NCI-H510A (cell line): ENCODE data around the gene TBRG4.

Experiments
- DNase-seq: peaks from one replicate; lab custom pipeline; 2025; lab: John Stamatoyannopoulos, UW

TBRG4 gene

DNA sequence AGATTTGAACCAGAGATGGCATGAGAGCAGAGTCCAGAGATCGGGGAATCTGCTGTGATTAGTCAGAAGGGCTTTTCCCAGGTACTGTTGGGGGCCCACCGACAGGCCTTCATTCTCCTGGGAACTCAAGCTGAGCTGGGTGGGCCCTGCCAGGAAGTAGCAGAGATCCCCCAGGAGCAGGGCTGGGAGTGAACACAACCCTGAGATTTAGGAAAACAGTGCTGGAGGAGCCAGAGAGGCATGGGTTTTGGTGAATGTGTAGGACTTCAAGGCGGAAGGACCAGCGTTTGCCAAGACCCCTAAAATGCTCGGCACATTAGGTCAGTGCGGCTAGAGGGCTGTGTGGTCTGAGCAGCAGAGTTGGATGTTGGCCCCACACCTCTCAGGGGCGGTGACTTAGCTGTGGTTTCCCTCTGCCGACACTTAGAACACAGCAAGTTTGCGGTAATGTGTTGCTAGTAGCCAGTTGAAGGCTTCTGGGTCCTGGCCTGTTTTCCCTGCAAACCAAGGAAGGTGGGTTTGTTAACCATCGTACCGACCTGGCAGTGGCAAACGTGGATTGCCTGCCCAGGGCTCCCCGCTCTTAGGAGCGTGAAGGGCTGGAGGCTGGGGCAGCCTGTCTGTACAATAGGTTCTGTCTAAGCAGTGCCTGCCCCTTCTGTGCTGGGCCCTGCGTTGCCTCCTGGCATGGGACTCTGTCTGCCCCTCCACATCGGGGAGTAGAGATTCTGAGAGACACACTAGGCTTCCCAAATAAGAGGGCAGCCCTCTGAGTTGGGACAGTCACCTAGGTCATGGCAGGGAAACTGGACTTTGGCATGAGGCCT, 36.8 kb downstream of the TBRG4 start:
- no peak for DNase-seq

DNA sequence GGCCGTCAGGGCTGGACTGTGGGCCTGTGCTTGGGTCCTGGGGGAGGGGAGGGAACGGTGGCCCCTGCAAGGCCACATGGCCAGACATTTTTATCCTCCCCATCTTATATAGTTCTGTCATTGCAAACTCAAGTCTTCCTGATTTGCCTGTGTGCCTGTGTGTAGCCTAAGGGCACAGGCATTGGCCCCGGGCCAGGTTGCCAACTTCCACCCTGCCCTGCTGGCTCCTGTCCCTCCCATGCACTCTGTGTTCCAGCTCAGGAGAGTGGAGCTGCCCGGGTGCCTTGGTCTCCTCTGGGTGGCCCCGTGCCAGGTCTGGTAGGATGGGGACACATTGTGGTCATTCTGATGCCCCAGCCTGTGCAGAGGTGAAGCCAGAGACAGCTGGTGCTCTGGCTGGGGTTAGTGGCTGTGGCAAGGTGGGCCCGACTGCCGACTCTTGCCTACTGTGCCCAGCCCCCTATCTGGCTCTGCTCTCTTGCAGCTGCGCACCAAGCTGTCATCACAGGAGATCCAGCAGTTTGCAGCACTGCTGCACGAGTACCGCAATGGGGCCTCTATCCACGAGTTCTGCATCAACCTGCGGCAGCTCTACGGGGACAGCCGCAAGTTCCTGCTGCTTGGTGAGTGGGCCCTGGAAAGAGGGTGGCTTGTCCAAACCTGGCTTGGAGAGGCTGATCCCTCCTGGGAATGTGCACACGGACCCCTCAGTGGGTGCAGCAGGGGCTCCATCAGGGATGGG, 37.5 kb downstream of the TBRG4 start:
- no peak for DNase-seq

DNA sequence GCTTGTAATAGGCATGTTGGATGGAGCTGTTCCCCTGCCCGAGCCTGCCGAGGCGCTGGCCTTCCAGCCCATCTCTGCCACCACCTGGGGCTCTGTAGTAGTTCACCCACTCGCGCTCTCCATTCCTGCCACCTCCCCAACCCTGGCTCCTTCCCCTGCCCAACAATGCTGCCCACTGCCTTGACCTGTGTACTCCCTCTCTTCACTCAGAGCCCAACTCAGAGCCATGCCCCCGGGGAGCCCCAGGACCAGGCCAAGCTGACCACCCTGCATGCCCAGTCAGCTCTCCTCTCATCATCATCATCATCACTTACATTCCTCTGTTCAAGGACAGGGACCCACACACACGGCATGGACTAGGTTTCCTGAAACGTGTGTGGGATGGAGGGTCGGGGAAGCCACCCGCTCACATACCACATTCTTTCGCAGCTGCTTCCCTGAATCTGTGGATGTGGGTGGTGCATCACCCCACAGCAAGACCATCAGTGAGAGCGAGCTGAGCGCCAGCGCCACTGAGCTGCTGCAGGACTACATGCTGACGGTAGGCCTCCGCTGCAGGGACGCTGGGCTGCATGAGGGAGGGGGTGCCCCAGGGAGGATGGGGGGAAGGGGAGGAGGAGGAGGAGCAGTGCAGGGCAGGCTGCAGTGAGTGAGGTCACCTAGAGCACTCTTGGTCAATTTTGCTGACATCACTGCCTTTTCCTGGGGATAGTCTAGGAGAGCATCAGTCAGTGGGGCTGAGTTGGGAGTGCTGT, 38.3 kb downstream of the TBRG4 start:
- DNase-seq: no peak

DNA sequence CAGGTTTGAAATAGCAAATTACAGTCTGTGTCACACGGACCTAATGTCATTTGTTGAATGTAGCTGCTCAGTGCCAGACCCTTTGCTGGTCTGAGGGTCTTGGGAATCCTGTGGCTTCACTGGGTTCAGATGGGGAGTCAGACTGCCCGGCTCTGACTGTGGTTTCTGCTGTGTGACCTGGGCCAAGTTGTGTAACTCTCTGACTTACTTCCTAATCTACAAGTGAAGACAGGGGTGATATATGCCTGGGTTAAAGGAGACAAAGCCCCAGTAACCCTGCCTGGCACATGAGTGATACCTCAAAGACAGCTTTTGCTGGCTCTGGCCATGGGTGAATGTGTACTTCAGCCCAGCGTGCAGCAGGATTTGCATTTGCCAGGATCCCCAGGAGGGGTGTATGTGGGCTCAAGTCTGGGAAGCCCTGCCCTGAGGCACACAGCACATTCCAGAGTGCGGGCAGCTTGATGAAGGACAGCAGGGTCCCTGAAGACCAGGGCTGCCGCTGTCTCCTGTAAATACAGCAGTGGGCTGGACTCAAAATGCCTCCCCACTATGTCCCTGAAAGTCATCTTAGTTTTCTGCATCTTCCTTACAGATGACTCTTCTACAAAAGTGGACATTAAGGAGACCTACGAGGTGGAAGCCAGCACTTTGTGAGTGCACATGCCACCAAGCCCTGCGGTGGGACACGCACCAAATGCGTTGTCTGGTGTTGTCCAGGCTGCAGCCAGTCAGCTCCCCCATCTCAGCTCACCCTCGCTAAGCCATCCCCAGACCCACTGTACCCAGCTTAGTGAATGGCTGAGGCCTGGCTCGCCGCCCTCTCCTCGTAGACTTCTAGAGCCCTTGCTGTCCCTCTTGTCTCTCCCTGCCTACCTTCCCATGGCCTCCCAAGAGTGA, 39.1 kb downstream of the TBRG4 start:
- DNase-seq: no peak

DNA sequence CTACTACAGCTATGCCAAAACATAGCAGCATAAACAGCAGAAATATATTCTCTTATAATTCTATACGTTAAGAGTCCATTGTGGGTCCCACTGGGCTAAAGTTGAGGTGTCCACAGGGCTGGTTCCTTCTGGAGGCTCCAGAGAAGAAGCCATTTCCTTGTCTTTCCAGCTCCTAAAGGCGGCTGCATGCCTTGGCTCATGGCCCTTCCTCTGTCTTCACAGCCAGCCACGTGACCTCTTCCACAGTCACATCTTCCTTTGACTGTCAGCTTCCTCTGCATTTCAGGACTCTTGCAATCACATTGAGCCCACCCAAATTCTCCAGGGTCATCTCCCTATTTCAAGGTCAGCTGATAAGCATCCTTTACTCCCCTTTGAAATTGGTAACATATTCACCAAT, 40.0 kb downstream of the TBRG4 start:
- no peak for DNase-seq

DNA sequence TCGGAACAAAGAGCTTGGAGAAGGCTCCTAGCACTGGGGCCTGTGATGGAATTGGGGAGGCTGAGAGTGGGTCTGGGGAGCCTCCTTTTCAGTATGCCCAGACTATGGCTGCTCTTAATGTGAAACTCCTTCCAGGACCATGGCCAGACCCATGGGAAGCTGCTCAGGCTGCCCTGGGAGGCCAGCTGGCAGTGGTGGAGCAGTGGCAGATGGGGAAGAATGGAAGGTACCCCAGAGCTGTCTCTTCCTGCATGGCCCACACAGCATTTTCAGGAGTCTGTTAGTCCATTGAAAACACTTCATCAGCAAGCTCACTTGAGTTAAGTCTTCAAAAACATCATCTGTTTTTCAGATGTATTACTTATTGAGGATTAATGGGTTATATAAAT, 41.2 kb downstream of the TBRG4 start:
- no peak for DNase-seq

DNA sequence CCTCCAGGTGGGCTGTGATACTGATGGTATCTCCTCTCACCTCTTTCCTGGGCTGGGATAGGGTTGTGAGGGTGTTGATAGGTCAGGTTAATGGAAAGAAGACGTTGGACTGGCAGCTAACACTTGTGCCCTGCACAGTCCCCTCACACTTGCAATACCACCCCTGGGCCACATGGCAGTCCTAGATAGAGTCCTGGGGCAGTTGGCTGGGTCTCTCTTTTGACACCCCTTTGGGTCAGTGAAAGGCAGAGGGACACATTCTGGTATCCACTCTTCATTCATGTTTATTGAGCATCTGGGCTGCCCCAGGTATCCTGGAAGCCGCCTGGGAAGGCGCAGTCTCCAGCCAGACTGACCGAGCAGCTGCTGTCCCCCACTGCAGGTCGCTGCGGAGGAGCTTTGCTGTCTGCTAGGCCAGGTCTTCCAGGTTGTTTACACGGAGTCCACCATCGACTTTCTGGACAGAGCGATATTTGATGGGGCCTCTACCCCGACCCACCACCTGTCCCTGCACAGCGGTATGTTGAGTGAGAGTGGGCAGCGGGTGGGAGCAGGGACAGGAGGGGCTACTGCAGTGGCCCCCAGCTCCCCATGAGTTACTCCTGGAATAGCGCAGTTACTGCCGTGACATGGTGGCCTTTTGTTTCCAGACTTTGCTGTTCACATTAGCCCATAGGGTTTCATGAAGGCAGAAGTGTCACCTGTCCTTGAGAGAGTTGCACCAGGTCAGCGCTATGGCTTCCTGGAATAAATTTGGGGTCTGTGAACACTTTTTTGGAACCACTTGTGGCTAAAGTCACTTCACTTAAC, 41.8 kb downstream of the TBRG4 start:
- no peak for DNase-seq

DNA sequence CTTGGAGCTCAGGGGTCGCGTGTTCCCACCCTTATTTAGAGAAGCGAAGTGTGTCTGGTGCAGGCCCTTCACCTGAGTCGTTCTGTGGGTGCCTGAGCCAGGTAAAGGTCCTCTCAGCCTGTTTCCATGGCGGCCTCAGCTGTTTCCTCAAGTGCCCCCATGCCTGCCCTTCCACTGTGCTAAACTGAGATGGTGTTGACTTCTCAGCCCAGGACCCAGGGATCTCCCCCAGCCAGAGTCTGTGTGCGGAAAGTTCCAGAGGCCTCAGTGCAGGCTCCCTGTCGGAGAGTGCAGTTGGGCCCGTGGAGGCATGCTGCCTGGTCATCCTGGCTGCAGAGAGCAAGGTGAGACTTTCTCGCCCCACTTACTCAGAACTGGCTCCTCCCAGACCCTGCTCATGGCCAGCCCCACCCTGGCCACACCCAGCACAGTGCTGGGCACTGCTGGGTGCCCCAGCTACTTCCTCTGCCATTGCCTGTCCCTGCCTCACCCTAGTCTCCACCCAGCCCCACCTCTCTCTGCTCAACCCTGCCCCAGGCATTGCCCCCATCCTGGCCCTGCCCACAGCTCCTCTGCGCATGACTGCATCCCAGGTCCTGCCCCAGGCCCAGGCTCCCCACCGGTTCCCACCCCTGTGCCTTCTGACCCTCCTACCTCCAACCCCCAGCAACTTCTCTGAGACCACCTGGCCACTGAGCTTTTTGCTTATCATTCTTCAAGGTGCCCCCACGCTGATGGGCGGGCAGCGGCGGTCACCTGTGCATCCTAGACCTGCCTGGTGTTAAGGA, 43.1 kb downstream of the TBRG4 start:
- no peak for DNase-seq

DNA sequence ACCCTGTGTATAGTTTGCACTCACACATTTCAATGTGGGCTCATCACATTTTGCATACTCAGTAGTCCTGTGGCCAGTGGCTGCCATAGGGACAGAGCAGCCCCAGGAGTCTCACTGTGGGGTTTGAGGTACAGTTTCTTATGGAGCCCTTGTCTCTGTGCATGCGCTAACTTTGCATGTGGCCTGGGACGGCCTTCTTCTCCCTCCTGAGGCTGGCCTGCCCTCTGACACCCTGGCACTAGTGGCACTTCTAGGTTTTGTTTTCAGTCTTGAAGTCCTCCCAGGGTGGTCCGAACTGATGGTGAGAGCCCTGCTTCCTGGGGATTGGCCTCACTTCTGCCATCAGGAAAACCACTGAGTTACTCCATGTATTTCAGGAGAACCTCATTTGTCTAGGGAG, 43.9 kb downstream of the TBRG4 start:
- DNase-seq: no peak

DNA sequence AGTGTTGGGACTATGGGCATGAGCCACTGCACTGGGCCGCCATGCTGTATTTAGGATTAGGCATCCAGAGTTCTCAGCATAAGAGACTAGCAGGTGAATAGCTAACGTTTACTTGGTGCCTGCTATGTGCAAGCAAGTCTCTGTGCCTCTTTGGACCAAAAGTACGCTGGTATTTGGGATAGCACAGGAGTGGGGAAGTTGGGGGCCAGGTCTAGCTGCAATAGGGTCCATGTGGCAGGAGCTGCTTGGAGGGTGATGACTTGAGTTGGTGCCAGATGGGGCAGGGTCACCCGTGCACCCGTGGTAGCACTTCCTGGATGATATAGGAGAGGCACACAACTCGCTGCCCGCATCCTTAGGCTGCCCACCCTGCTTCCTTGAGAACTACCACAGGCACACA, 45.1 kb downstream of the TBRG4 start:
- DNase-seq: no peak

DNA sequence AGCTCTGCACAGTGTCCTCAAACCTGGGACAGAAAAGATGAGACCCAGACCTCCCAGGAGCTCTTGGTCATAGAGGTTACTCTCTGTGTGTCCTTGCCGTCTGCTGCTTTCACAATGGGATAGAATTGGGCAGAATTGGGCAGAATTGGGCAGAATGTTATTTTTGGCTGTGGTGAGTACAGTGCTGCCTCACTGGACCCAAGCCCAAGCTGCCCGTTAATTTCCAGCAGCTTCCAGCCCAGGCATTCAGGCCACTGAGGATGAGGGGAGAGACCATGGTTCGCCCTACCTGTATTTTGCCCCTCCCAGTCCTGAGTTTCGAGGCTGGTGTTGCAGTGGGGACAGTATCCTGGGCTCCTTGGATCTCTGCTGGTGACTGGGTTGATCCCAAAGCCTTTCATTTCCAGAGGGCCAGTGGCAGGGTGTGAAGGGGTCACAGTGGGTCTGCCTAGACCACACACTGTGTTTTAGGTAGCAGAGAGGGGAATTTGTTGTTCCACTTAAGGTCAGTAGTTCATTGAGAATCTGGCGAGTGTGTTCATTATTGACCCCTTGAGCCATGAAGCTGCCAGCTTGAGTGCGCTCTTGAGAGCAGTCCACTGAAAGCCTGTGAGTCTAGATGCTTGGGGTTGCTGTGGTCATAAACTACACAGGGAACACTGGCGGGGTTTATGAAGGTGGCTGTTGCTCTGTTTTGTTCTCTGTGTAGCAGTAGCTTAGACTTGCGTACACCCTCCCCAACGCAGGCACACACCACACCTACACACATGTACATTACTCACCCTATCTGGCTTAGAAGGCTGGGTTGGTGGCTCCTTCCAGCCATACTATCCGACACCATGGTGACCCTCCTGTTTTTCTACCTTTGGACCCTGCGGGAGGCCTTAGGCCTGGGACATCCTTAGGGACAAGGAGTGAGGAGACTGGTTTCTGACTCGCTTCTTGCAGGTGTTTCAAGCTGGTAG, 46.2 kb downstream of the TBRG4 start:
- DNase-seq: no peak

DNA sequence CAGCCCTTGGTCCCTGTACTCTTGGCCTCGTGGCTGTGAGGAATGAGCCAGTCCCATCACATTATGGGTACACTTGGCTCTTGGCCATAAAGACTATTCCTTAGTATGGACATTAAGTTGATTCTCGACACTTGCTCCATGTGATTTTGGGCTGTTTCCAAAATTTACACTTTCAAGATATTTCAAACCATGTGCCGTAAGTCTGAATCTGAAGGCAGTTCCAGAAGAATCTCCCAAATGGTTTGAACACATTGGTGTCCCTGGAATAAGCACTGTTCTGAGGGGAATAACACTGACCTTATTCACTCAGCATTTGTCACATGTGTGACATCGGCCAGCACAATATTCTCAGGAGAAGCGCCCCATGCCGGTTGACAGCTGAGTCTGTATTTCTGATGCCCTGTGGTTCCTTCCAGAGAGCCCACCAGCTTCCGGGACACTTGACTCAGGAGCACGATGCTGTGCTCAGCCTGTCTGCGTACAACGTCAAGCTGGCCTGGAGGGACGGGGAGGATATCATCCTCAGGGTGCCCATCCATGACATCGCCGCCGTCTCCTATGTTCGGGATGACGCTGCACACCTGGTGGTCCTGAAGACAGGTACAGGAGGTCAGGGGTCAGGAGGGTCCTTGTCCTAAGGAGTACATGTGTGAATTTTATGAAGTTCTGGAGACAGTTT, 47.3 kb downstream of the TBRG4 start:
- DNase-seq: no peak

DNA sequence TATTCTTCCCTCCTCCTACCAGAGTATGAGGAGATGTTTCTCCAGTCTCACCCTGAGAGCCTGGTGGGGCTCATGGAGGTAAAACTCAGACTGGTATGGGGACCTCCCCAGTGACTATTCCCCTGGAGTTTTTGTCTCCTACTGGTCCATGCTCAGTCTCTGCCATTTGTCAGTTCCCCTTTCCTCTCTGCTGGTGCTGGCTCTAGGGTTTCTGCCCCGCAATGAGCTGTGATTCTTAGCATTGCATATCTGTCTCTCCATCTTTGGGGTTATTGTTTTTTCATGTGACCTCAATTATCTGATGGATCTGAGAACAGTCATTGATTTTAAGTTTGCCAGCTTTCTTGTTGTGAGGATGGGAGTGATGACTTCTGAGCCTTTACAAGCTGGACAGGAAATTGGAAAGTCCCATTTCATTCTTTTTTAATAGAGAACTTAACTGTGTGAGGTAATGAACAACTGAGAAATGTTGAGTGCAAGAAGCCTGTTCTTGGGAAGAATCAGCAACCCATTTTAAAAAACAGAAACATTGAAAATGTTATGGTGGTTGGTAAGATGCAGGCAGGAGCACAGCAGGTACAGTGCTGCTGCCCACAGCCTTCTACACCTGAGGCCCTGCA, 49.6 kb downstream of the TBRG4 start:
- DNase-seq: no peak

DNA sequence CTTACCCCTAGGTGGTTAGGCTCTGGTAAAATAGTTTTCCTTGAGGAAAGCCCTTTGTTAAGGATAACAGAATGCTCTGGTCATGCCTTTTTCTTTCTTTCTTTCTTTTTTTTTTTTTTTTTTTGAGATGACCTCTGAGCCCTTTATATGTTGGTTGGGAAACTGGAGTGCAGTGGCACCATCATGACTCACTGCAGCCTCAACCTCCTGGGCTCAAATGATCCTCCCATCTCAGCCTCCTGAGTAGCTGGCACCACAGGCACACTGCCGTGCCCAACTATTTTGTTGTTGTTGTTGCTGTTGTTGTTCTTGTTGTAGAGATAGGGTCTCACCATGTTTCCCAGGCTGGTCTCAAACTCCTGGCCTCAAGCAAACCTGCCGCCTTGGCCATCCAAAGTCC, 50.1 kb downstream of the TBRG4 start:
- no peak for DNase-seq

DNA sequence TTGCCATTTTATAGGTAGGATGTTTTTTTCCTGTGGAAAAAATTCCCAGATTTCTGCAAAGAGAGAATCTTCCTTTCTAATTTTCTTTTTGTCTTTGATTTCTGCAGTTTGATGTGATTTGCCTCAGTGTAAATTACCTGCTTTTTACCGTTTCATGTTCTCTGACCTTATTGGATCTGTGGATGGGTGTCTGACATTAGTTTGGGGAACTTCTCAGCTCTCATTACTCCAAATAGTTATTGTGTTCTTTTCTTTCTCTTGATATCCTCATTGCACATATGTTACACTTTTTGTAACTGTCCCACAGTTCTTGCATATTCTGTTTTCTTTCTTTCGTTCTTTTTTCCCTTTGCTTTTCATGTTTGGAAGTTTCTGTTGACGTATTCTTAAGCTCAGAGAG, 51.2 kb downstream of the TBRG4 start:
- no peak for DNase-seq

DNA sequence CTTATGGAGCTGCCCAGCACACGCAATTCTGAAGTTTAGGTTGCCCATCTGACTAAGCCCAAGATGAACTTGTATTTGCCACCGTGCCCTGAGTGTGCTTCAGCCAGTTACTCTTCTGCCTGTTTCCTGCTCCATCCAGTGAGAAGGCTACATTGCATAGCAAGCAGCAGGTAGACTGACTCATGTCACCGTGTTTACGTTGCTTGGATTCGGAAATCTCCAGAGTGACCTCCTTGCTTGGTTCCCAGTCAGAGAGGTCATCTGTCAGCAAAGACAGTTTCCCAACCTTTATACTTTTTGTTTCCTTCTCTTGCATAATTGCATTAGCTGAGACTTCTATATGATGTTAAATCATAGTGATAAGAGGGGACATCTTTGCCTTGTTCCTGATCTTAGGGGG, 53.6 kb downstream of the TBRG4 start:
- DNase-seq: no peak

DNA sequence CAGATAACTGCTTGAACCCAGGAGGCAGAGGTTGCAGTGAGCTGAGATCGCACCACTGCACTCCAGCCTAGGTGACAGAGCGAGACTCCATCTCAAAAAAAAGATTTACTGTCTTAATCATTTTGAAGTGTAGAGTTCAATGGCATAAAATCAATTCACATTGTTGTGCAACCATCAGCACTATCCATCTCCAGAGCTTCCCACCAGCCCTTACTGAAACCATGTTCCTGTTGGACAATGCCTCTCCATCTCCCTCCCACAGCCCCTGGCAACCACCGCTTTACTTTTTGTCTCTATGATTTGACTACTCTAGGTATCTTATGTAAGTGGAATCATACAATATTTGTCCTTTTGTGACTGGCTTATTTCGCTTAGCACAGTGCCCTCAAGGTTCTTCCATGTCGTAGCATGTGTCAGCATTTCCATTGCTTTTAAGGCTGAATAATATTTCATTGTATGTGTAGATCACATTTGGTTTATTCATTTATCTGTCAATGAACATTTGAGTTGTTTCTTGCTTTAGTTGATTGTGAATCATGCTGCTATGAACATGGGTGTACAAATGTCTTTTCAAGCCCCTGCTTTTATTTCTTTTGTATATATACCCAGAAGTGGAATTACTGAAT, 55.8 kb downstream of the TBRG4 start:
- DNase-seq: no peak
